ENCODE results near the gene ANKRD52. TPM values are rescaled to one million over a fixed set of nuclear protein-coding genes. Genes with fewer than 3 reads are reported as not detected.

Gene ANKRD52
- total RNA-seq, 1 donor from 2014 or later: 44.8 TPM

GRCh38 chr12:56189099-56189917 lies 68.9 kb downstream of the ANKRD52 start, which contains the start of gene SMARCC2:
Gene SMARCC2, minus strand, starts transcription at chr12:56189483. Its CDS starts 22 bp downstream, at chr12:56189461.
- CTCF ChIA-PET: interaction anchor here (0.5 to 6.4 kb wide), 33 partner anchors 8 to 1394 kb away, joined by 3 to 80 read pairs (median 4); partner anchors contain the start of genes COQ10A, ESYT1, MYL6 and RNF41
- Mint-ChIP-seq H3K4me1 (peaks cover 43% of the 10 kb centered on the region), H3K27me3 (no peaks in the 10 kb centered on the region), H3K36me3 (ENCODE audit: low read depth) (peaks cover 33% of the 10 kb centered on the region), H3K4me3 (peak within 1 kb of the TSS; percentile 95), H3K27ac (peak within 1 kb of the TSS; percentile 96), H3K9me3 (no peaks in the 10 kb centered on the region)
- no peak for TF ChIP-seq CTCF (IDR thresholded peaks at IDR 0.05)
- DNase-seq: peak; percentile 82
- intact Hi-C loops (cut with micrococcal nuclease): loop anchor here (1.0 kb wide), 3 partner anchors 63 to 193 kb away; no protein-coding TSS in a partner anchor
- POLR2A ChIA-PET: interaction anchor here (0.6 to 5.7 kb wide), 44 partner anchors 9 to 499 kb away, joined by 3 to 116 read pairs (median 5); partner anchors contain the start of genes ANKRD52, BLOC1S1, CNPY2 and COQ10A
- peak; percentile 81 for ATAC-seq (ENCODE audit: low read depth)

DNA sequence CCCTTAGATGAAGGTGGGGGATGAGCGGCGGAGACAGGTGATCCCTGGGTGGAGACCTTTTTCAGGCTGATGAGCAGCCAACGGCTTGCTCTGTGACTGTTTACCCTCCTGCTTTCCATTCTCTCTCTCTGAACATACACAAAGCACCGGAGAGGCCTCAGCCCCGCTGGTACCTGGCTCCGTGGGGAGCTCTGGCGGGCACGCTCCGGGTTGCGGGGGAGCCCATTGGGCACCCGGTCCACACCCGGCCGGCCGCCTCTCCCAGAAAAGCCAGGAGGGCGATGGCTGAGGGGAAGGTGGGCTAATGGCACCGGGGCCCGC lies 69.4 kb downstream of the ANKRD52 start:
- H3K27me3 Mint-ChIP-seq: no peaks in the 10 kb centered on the region
- CTCF ChIA-PET: interaction anchor here (0.5 to 6.4 kb wide), 15 partner anchors 10 to 459 kb away, joined by 3 to 80 read pairs (median 6); partner anchors contain the start of genes ESYT1, MYL6, RNF41 and ZC3H10
- intact Hi-C loops (cut with micrococcal nuclease): loop anchor here (1.0 kb wide), 3 partner anchors 62 to 192 kb away; no protein-coding TSS in a partner anchor
- H3K27ac Mint-ChIP-seq: peak overlapping the region; percentile 82
- DNase-seq (no peak), ATAC-seq (ENCODE audit: low read depth) (no peak)
- POLR2A ChIA-PET: interaction anchor here (0.6 to 5.7 kb wide), 18 partner anchors 9 to 450 kb away, joined by 3 to 116 read pairs (median 5); partner anchors contain the start of genes ANKRD52, COQ10A, ESYT1 and MYL6
- TF ChIP-seq CTCF (IDR thresholded peaks at IDR 0.05): no peak
- H3K9me3 Mint-ChIP-seq: no peaks in the 10 kb centered on the region
- H3K4me1 Mint-ChIP-seq: peaks cover 43% of the 10 kb centered on the region
- peaks cover 39% of the 10 kb centered on the region for H3K36me3 Mint-ChIP-seq (ENCODE audit: low read depth)
- peak overlapping the region; percentile 88 for H3K4me3 Mint-ChIP-seq

DNA sequence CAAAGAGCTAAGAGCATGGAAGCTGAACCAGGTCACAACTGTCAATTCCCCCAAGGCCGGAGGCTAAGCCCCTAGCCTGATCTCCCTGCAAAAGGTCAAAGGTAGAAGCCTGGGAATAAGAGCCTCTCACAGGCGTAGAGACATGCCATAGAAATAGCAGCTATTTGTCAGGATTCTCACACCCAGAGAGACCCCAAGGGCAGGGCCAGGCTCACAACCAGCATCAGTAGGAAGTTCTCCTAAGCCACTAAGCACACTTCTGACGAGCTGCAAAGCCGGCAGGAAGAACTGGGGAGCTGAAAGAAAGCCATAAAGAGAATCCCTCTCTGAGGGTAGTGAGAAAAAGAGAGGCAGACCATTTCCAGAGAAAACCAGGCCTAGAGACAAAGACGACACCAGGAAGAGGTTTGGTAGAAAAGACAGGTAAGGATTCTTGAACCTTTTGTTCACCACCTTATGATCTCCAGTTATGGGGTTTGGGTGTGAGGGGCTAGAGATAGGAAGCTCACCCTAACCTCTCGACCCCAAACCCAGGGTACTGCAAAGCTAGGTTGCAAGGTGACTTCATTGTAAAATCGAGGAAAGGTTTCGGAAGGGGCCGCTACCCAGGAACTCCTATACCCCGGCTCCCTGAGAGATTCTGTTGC lies 69.9 kb downstream of the ANKRD52 start:
- Mint-ChIP-seq H3K27ac (peak overlapping the region; percentile 82), H3K27me3 (no peaks in the 10 kb centered on the region), H3K4me1 (peaks cover 40% of the 10 kb centered on the region), H3K36me3 (ENCODE audit: low read depth) (peaks cover 42% of the 10 kb centered on the region), H3K9me3 (no peaks in the 10 kb centered on the region), H3K4me3 (peak overlapping the region; percentile 88)
- TF ChIP-seq CTCF (IDR thresholded peaks at IDR 0.05): no peak
- intact Hi-C loops (cut with micrococcal nuclease): no loop called here
- ChIA-PET CTCF (interaction anchor here (0.5 to 6.4 kb wide), 13 partner anchors 19 to 458 kb away, joined by 3 to 80 read pairs (median 4); partner anchors contain the start of genes ESYT1, MYL6 and ZC3H10), POLR2A (interaction anchor here (0.6 to 5.7 kb wide), 15 partner anchors 9 to 450 kb away, joined by 3 to 116 read pairs (median 7); partner anchors contain the start of genes ANKRD52, COQ10A, ESYT1 and MYL6)
- ATAC-seq (ENCODE audit: low read depth) (no peak), DNase-seq (no peak)

Other genes with a start within 250 kb of the ANKRD52 start
- 4.1 and 6.4 TPM in 2 replicates for gene IKZF4, start 237.3 kb downstream of the ANKRD52 start, total RNA-seq
- 23.9 and 28.1 TPM in 2 replicates for gene RPS26, start 216.5 kb downstream of the ANKRD52 start, total RNA-seq
- not detected in 2 replicates for gene ERBB3, start 178.2 kb downstream of the ANKRD52 start, total RNA-seq
- 137 and 155 TPM in 2 replicates for gene PA2G4, start 153.8 kb downstream of the ANKRD52 start, total RNA-seq
- gene RPL41, start 141.8 kb downstream of the ANKRD52 start, total RNA-seq: 5,829 and 6,631 TPM in 2 replicates
- 15.4 and 17.1 TPM in 2 replicates for gene ZC3H10, start 140.1 kb downstream of the ANKRD52 start, total RNA-seq
- 120 and 137 TPM in 2 replicates for gene ESYT1, start 130.1 kb downstream of the ANKRD52 start, total RNA-seq
- gene MYL6B, start 105.8 kb downstream of the ANKRD52 start, total RNA-seq: 25.2 and 36.2 TPM in 2 replicates
- gene MYL6, start 100.0 kb downstream of the ANKRD52 start, total RNA-seq: 921 and 1,059 TPM in 2 replicates
- gene SMARCC2, start 68.9 kb downstream of the ANKRD52 start, total RNA-seq: 109 and 136 TPM in 2 replicates
- gene RNF41, start 36.5 kb downstream of the ANKRD52 start, total RNA-seq: 75.8 and 86.0 TPM in 2 replicates
- 27.7 and 31.4 TPM in 2 replicates for gene NABP2, start 34.0 kb downstream of the ANKRD52 start, total RNA-seq
- 0.37 and 1.00 TPM in 2 replicates for gene SLC39A5, start 28.3 kb downstream of the ANKRD52 start, total RNA-seq
- gene COQ10A, start 8.6 kb upstream of the ANKRD52 start, total RNA-seq: 30.2 and 35.6 TPM in 2 replicates
- gene CS, start 41.9 kb upstream of the ANKRD52 start, total RNA-seq: 229 and 233 TPM in 2 replicates
- gene CNPY2, start 57.6 kb upstream of the ANKRD52 start, total RNA-seq: 72.1 and 98.8 TPM in 2 replicates
- 86.3 and 98.9 TPM in 2 replicates for gene PAN2, start 75.6 kb upstream of the ANKRD52 start, total RNA-seq
- 5.6 and 7.2 TPM in 2 replicates for gene IL23A, start 80.5 kb upstream of the ANKRD52 start, total RNA-seq
- gene STAT2, start 101.7 kb upstream of the ANKRD52 start, total RNA-seq: 159 and 177 TPM in 2 replicates
- not detected in 2 replicates for gene APOF, start 104.5 kb upstream of the ANKRD52 start, total RNA-seq
- 31.8 and 35.0 TPM in 2 replicates for gene TIMELESS, start 191.0 kb upstream of the ANKRD52 start, total RNA-seq
- not detected in 2 replicates for gene MIP, start 196.3 kb upstream of the ANKRD52 start, total RNA-seq
- gene SPRYD4, start 210.2 kb upstream of the ANKRD52 start, total RNA-seq: 5.8 and 7.5 TPM in 2 replicates
- 2.6 and 3.5 TPM in 2 replicates for gene GLS2, start 229.8 kb upstream of the ANKRD52 start, total RNA-seq